Measurements from ENCODE around the gene CUBN. TPM values are rescaled to one million over a fixed set of nuclear protein-coding genes. Genes with fewer than 3 reads are reported as not detected.

CUBN gene
- total RNA-seq, 3 donors from 2014 or later (not counting 1 experiment from before 2014, with no cell fraction given), result 4.7 to 5.6 (median 5.1) TPM

DNA sequence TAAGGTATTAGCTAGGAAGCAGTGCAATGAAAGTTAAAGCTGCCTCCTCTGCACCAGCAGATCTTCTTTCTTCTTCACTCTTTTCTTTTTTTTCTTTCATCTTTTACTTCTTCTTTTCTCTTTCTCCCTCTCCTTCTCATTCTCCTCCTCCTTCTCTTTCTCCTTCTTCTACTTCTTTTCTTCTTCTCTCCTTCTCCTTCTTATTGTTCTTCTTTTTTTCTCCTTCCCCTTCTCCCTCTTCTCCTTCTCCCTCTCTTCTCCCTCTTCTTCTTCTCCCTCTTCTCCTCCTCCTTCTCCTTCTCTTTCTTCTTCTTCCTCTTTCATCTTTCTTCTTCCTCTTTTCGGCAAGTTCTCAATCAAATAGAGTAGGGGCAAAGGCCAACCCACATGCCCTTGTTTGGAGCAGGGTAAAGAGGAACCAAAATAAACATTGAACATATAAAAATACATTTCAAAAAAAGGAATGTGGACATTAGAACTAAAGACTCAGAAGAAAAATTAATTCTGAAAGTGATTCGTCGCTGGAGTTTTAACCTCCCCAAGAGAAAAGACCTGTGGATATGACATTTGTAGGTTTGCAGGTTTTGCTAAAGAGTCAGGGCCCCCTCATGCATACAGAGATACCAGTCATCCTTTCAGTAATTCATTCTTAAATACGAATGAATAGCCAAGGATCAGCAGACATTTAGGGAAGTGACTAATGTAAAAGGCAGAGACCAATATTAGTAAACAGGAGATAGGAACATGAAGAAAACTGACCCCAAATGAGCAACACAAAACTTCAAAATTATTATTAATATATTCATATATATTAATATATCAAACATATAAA lies 219.4 kb downstream of the CUBN start:
- Histone ChIP-seq H3K4me3 (ENCODE audit: low read length) (no peak overlapping the region), H3K27ac (ENCODE audit: low read length) (no peak overlapping the region), H3K4me1 (ENCODE audit: control insufficient read depth, insufficient read depth, low read length) (no peaks in the 10 kb centered on the region), H3K36me3 (ENCODE audit: control insufficient read depth, insufficient read depth, low read length) (no peaks in the 10 kb centered on the region), H3K27me3 (ENCODE audit: control insufficient read depth, insufficient read depth, low read length) (no peaks in the 10 kb centered on the region), H3K9me3 (ENCODE audit: control insufficient read depth, insufficient read depth, low read length) (no peaks in the 10 kb centered on the region)
- Mint-ChIP-seq H3K27me3 (ENCODE audit: low read depth in 2 of 2) (peaks cover 0 to 3% of the 10 kb centered on the region in 2 donors), H3K36me3 (no peaks in the 10 kb centered on the region), H3K27ac (no peak overlapping the region), H3K4me1 (no peaks in the 10 kb centered on the region), H3K4me3 (no peak overlapping the region), H3K9me3 (no peaks in the 10 kb centered on the region)
- intact Hi-C loops (cut with micrococcal nuclease), result no loop called here
- TF ChIP-seq, protein P1, sequence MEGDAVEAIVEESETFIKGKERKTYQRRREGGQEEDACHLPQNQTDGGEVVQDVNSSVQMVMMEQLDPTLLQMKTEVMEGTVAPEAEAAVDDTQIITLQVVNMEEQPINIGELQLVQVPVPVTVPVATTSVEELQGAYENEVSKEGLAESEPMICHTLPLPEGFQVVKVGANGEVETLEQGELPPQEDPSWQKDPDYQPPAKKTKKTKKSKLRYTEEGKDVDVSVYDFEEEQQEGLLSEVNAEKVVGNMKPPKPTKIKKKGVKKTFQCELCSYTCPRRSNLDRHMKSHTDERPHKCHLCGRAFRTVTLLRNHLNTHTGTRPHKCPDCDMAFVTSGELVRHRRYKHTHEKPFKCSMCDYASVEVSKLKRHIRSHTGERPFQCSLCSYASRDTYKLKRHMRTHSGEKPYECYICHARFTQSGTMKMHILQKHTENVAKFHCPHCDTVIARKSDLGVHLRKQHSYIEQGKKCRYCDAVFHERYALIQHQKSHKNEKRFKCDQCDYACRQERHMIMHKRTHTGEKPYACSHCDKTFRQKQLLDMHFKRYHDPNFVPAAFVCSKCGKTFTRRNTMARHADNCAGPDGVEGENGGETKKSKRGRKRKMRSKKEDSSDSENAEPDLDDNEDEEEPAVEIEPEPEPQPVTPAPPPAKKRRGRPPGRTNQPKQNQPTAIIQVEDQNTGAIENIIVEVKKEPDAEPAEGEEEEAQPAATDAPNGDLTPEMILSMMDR (IDR thresholded peaks at IDR 0.05), result no peak
- 33% methylated on average over 2 of the region's 4 CpGs for WGBS (ENCODE audit: insufficient coverage)
- DNase-seq (no peak), ATAC-seq (no peak)

DNA sequence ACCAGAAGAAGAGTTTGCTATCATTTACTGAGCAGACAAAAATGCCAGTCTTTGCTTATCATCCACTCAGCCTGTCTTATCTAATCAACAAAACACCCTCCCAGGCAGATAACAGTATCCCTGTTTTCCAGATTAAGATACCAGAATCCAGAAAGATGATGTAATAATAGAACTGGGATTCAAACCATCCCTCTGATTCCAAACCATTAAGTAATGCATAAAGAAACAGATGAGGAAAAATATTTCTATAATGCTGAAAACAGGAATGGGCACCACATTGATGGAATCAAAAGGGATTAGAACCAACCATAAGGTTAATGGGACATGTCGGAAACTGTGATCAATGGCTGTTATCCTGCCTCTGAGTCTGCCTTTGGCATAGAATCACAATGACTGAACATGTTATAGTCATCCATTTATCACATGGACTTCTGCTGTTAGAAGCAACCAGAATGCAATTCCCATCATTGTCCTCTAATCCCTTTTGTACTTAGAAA lies 220.3 kb downstream of the CUBN start:
- Mint-ChIP-seq H3K4me1 (no peaks in the 10 kb centered on the region), H3K27ac (no peak overlapping the region), H3K36me3 (no peaks in the 10 kb centered on the region), H3K27me3 (ENCODE audit: low read depth in 2 of 2) (peaks cover 0 to 3% of the 10 kb centered on the region in 2 donors), H3K4me3 (no peak overlapping the region), H3K9me3 (no peaks in the 10 kb centered on the region)
- H3K27me3 ChIP-seq (ENCODE audit: control insufficient read depth, insufficient read depth, low read length), result no peaks in the 10 kb centered on the region
- no peaks in the 10 kb centered on the region for H3K4me1 ChIP-seq (ENCODE audit: control insufficient read depth, insufficient read depth, low read length)
- no peak for DNase-seq
- no peak overlapping the region for H3K27ac ChIP-seq (ENCODE audit: low read length)
- H3K9me3 ChIP-seq (ENCODE audit: control insufficient read depth, insufficient read depth, low read length), result no peaks in the 10 kb centered on the region
- no peak for ATAC-seq
- no peaks in the 10 kb centered on the region for H3K36me3 ChIP-seq (ENCODE audit: control insufficient read depth, insufficient read depth, low read length)
- TF ChIP-seq, protein P1 (IDR thresholded peaks at IDR 0.05), result no peak
- 88% methylated on average over 1 of the region's 1 CpG for WGBS (ENCODE audit: insufficient coverage)
- intact Hi-C loops (cut with micrococcal nuclease), result no loop called here
- H3K4me3 ChIP-seq (ENCODE audit: low read length), result no peak overlapping the region

DNA sequence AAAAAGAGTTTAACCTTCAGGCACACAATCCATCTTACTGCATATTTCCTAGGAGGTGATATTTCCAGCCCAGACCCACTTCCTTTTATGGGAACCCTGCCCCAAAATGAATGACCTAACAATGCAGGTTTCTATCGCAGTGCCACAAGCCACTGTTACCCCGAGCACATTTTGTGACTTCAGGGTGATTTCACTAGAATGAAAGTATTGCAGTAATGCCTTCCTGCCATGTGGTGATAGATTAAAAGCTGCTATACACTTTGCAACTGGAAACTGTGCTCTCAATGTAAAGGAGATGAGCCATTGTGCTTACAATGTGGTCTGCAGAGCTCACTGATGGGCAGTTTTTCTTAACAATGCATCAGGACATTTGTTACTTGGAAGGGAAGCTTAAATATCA lies 221.9 kb downstream of the CUBN start:
- H3K9me3 ChIP-seq (ENCODE audit: control insufficient read depth, insufficient read depth, low read length), result no peaks in the 10 kb centered on the region
- no peak for ATAC-seq
- intact Hi-C loops (cut with micrococcal nuclease), result no loop called here
- Mint-ChIP-seq H3K27me3 (ENCODE audit: low read depth in 2 of 2) (peaks cover 0 to 3% of the 10 kb centered on the region in 2 donors), H3K27ac (no peak overlapping the region), H3K36me3 (no peaks in the 10 kb centered on the region), H3K4me1 (peaks cover 2 to 3% of the 10 kb centered on the region in 2 donors), H3K9me3 (no peaks in the 10 kb centered on the region), H3K4me3 (no peak overlapping the region)
- no peak for DNase-seq
- H3K36me3 ChIP-seq (ENCODE audit: control insufficient read depth, insufficient read depth, low read length), result no peaks in the 10 kb centered on the region
- 35% methylated on average over 2 of the region's 2 CpGs for WGBS (ENCODE audit: insufficient coverage)
- TF ChIP-seq, protein P1 (IDR thresholded peaks at IDR 0.05), result no peak
- H3K27me3 ChIP-seq (ENCODE audit: control insufficient read depth, insufficient read depth, low read length), result no peaks in the 10 kb centered on the region
- no peak overlapping the region for H3K27ac ChIP-seq (ENCODE audit: low read length)
- H3K4me1 ChIP-seq (ENCODE audit: control insufficient read depth, insufficient read depth, low read length), result no peaks in the 10 kb centered on the region
- no peak overlapping the region for H3K4me3 ChIP-seq (ENCODE audit: low read length)

Measured in natural killer cell (primary cell).